ENCODE results near the gene PRKCE.

The PRKCE gene

DNA sequence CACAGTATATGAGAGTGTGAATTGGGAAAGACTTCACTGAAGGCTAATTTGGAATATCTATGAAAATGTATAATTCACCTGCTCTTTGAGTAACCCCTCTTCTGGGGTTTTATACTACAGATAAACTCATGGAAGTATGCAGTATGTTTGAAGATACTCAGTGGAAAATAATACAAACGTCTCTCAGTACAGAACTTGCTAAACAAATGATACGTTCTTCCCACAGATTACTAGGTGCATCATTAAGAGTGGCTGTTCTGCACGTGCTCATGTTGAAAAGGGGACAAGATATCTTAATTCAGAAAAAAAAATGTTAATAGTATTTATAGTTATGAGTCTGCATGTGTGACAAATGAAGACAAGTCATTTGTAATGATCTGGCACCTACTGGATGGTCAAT, 575.5 kb downstream of the PRKCE start:
- in situ Hi-C loops (cut with MboI; ENCODE audit: low sequenced_read_pairs): no loop called here

DNA sequence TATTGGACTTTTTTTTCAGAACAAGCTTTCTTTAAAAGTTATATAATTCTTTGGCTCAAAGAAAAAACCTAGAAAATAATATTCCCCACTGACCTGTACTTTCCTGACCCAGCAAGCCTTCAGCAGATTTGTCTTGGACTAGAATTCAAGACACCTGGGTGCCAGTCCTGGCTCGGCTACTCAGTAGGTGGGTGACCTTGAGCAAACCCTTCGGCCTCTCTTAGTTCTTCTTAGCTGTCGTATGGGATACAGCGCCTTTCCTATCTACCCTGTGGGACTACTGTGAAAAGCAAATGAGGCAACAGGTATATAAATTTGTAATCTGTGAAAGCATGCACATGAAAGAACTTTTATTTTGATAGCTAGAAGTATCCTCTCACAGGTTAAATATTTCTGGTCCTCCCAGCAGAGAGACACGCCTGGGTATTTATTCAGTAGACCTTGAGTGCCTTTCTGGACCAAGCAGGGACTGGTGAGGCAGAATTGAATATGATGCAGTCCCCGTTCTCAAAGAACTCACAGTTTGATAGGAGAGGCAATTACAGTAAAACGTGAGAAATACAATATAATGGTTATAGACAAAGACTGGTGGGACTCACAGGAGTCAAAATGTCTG, 576.3 kb downstream of the PRKCE start:
- in situ Hi-C loops (cut with MboI; ENCODE audit: low sequenced_read_pairs): no loop called here

DNA sequence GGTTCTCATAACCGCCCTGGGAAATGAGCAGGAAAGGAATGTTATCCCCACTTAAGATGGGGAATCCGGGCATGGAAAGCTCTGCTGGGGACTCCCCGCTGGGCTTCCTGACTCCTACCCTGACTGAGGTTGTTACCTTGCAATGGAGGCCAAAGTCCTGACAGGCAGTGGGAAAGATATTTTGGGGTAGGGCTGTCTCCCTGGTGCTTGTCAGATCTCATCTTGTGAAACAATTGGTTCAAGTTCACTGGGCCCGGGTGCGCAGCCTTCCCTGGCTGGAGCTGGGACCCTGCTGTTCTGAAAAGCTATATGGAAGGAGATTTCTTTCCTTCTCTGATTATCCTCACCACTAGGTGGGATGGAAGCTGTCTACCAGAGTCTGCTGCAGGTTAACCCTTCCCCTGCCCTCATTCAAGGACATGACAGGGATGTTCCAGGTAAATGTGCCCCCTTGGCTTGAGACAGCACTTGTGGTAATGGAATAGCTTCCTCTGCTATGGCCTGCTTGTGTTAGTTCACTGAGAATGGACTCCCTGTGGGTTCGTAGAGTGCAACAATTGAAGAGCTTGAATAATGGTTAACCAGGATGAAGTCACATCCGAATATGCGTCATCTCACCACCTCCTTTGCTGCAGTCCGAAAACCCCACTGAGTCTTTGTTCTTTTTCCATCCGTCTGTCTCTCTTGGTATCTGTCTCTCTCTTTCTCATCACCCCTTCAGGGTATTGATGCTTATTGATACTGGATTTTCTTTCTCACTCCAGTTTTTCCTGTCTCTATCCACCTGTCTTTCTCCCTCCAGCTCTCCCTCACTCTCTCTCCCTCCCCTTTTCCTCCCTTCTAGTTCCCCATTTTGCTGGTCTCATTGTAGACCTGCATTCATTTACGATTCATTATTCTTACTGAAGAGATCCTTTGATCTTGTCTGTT, 577.9 kb downstream of the PRKCE start:
- in situ Hi-C loops (cut with MboI; ENCODE audit: low sequenced_read_pairs): no loop called here

DNA sequence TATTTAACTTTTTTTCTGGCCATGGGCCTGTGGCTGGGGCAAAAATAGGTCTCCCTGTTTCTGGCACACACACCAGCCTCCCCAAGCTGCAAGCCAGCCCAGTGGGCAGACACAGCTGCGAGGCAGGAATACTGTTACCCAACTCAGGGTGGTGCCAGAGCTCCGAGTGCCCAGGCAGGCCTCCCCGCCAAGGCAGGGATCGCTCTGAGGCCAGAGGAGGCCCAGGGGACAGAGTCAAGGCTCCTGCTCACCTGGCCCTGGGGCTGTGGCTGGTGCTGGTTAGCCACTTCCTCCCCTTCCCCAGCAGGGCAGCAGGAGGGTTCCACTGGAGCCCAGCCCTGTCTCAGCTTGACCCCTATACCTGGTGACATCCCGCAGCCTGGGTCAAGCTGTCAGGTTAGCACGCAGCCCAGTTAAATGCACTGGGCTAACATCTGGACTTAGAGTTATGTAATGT, 578.7 kb downstream of the PRKCE start:
- in situ Hi-C loops (cut with MboI; ENCODE audit: low sequenced_read_pairs): no loop called here

DNA sequence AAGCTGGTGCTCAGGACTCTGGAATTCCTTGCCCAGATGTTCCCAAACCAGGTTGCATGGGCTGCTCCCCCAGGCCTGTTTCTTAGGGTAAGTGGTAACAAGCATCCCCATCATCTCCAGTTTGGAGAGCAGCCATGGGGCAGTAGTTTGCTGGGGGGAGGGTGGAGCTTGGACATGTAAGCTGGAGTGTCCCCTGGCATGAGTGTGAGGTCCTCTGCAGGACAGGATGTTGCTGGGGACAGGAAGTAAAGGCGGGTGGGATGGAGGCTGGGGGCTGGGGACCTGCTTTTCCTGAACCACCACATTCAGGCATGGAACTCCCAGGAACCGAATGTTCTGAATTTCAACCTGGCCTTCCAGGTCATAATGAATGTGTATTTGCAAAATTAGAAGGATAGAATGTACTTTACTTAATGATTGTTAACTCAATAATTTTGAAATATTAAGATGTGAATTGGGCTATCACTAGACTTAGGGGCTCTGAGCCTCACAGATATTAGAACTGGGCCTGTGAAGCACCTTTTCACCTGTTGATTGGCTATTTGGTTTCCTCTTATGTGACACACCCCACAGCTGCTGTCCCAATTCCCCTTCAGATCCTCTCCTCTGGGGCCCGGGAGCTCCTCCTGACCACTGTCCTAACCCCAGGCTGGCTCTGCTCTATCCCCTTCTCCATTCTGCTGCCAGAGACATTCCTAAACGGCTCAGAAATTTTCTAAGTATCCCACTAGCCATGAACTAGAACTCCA, 579.4 kb downstream of the PRKCE start:
- in situ Hi-C loops (cut with MboI; ENCODE audit: low sequenced_read_pairs): no loop called here

DNA sequence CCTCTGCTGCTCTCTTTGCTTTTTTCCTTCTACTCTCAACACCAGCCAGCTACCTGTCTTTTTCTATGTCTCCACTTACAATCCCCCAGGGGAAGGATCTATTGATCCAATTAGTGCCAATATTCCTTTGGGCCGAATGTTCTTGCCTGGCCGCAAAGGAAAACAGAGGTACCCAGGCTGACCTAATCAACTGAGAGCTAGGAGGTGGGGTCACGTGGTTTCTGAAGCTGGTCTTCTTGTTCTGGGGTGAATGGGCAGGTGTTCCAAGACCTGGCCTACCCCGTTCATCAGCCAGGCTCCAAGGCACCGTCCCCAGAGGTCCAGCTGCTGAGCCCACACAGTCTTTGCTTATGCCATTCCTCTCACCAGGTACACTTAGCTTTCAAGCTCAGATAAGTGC, 580.2 kb downstream of the PRKCE start:
- in situ Hi-C loops (cut with MboI; ENCODE audit: low sequenced_read_pairs): no loop called here

DNA sequence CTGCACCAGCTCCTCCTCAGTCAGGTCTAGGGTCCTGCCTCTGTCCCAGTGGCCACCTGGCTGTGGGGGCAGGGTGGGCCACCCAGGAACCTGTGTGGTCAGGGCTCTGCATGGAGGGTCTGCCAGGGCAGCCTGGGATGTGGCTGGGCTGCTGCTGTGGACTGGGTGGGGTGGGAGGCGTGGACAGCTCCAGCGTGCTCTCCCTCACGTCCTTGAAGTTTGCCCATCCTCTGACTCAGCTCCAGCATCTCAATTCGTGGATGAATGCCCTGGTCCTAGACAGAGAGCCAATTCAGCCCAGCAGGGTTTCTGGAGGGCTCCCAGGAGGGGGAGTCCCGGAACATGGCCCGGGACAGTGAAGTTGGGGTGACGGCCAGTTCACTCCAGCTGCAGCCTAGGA, 581.4 kb downstream of the PRKCE start:
- in situ Hi-C loops (cut with MboI; ENCODE audit: low sequenced_read_pairs): no loop called here

DNA sequence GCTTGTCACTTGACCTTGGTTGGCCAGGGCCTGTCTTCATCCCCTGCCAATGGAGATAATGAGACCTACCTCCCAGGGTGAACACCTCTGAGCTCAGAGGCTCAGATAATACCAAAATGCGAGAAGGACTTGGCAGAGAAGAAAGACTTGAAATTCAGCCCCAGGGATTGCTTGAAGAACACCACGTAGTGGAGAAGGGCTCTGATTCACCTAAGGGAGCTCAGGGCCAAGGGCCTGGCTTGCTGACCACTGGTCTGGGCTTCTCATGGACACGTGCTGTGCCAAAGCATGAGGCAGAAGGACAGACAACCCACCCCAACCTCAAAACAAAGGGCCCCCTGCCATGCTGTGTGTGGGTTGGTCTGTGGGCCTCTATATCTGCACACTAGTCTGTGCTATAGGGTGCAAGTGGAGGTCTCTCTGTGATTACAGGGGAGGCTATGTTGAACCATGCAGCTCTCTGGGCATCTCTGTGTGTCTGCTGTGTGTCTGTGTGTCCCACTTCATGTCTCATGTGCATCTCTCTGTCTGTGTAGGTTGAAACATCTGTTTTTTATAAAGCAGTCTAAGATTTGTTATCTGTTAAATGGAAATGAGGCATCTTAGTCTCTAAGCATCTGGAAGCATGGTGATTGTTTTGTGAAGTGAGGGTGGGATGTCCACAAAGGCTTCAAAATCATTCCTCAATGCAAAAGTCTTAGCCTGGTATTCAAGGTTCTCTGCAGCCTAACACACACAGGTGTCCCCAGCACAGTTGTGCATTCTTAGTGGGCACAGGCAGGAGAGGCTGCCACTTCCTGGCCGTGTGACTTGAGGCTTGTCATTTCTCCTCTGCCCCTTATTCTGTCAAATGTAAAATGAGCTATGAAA, 584.8 kb downstream of the PRKCE start:
- in situ Hi-C loops (cut with MboI; ENCODE audit: low sequenced_read_pairs): no loop called here

DNA sequence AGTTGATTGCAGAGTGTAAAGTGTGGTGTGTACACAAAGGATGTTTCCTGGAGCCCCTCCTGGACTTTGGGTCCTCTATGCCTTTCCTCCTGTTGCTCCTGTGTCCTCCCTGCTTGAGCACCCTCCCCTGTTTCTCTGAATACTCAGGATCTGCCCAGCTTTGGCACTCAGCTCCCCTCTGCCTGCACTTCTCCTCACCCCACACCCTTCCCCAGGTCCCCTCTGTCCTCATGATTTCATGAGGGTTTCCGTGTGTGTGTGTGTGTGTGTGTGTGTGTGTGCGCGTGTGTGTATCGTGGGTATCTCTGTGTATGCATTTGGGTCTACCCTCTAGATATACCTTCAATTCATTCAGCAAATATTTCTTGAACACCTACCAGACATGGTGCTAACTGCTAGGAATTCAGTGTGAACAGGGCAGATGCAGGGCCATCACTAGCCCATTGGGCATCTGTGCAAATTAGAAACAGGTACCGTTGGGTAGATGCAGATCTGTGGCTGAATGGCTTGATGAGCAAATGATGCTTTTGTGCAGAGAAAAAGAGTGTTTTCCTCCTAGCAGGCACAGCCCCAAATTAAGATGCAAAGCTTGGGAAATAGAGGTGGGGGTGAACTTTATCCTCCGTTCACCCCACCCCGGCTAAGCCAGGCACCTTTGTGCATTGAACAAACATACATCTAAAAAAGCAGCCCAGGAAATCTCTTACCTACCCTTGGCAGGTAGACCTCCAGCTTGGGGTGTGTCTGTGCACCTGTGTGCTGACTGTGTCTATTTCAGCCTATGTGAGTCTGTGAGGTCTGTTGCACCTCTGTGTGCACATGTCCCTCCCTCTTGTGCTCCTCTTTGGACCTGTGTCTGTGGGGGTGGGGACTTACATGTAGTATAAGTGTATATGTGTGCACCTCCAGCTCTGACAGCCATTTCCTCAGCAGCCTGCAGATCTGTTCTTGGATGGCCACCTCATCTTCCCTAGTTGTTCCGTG, 585.7 kb downstream of the PRKCE start:
- in situ Hi-C loops (cut with MboI; ENCODE audit: low sequenced_read_pairs): no loop called here

Measured in HL-60/S4 (cell line).